ENCODE data around the gene HEATR5A.
"Not testable (repeated sequence)": the region's sequence is repeated elsewhere in the genome, so short reads cannot be mapped to it uniquely, and the experiment has no call there.

HEATR5A gene

GRCh38 chr14:31257244-31257553 lies 163.2 kb downstream of the HEATR5A start:
- DNase-seq (ENCODE audit: low spot score) = no peak

DNA sequence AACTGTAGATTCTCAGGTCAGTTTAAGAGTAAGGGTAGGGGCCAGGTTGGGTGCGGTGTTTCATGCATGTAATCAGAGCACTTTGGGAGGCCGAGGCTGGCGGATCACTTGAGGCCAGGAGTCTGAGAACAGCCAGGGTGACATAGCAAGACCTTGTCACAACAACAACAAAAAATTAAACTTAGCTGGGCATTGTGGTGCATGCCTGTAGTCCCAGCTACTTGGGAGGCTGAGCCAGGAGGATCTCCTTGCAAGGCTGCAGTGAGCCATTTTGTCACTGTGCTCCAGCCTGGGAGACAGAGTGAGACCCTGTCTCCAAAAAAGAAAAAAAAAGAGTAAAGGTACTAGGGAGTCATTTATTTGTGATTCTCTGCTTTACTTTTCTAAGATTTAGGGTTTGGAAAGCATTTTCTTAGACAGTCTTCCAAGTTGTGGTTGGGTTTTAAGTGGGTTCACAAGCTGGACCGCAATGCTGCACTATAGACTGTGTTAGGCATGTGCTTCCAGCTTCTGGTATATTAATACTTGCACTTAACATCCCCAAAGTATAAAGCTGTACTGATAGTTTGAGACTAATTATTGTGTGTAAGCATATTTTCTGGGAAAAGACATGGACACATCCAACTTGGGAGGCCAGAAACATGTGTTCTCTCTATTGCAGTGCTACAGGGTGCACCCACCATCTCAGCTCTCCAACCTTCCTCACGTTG lies 163.7 kb downstream of the HEATR5A start:
- DNase-seq (ENCODE audit: low spot score) = no peak

DNA sequence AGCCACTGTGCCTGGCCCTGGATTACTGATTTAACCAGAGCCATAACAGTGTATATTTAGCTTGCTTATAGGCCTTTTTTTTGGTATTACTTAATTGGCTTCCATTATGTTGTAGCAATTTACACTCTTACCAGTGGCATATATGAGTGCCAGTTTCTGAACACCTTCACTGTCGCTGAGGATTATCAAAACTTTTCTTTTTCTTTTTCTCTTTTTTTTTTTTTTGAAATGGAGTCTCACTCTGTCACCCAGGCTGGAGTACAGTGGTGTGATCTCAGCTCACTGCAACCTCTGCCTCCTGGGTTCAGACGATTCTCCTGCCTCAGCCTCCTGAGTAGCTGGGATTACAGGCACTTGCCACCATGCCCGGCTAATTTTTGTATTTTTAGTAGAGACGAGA lies 164.4 kb downstream of the HEATR5A start:
- not testable (repeated sequence) for DNase-seq (ENCODE audit: low spot score)

GRCh38 chr14:31255286-31255685 lies 165.1 kb downstream of the HEATR5A start:
- DNase-seq (ENCODE audit: low spot score) = no peak

DNA sequence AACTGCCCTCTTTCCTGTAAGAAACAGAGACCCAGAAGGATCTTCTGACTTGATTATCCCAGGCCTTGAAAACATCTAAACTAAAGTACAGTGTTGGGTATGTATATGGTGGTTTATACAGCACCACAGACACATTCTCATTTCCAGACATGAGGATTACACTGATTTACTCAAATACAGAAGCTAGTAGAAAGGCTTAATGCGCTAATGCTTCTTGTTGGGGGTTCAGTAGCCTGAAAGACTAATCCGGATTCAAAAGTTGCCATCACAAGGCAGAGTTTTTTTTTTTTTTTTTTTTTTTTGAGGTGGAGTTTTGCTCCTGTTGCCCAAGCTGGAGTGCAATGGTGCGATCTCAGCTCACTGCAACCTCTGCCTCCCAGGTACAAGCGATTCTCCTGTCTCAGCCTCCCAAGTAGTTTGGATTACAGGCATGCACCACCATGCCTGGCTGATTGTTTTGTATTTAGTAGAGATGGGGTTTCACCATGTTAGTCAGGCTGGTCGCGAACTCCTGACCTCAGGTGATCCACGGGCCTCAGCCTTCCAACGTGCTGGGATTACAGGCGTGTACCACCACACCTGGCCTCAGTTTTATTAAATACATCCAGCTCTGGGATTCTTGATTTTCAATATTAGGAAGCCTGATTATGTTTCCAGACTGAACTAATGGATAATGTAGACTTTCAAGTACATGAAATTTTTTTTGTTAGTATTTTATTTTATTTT lies 166.4 kb downstream of the HEATR5A start:
- DNase-seq (ENCODE audit: low spot score) = no peak

DNA sequence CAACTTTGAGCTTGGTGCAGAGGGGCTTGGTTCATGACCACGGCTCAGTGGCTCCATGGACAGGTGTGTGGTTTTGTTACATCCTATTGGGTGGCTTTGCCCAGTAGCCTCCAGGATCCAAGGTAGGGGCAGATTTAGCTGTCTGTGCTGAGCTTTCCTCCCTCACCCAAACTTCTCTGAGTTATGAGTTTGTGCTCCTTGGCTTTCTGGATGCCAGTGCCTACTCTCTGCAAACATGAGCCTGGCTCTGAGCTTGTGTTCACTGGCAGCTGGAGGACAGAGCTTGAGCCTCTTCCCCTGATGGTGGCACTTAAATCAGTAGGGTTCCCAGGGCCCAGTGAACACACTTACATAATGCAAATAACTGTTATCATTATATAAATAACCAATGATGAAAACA lies 167.5 kb downstream of the HEATR5A start:
- no peak for DNase-seq (ENCODE audit: low spot score)

DNA sequence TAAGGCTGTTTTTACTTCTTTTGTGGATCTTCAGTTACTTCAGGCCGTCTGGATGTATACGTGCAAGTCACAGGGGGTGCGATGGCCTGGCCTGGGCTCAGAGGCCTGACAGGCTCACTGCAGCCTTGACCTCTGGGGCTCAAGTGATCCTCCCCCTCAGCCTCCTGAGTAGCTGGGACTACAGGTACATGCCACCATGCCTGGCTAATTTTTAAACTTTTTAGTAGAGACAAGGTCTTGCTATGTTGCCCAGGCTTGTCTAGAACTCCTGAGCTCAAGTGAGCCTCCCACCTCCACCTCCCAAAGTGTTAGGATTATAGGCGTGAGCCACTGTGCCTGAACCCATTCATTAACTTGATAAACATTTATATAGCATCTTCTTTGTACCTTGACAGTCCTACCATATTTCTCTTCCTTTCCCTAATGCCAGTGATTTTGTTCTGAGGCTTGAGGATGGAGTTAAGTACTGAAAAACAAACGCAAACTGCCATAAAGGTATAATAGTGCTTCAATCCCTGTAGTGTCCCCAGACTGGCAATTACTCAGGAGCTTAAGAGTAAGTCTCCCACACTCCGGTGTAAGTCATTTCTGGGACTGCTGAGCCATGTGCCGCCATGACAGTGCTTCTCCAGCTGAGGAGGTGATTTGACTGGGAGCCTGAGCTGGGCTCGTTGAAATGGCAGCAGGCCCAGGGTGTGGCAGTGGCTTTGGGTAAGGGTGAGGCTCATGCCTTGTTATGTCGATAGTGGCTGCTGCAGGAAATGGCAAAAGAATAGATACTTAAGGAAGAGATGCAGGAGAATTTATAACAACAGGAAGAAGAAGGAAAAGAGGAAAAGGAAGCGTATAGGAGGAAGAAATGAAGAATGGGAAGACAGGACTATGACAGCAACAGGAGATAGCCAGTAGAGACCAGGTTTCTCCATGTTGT lies 169.1 kb downstream of the HEATR5A start:
- no peak for DNase-seq (ENCODE audit: low spot score)

- no peak for DNase-seq (ENCODE audit: low spot score)
These were observed 175.7 kb downstream of the HEATR5A start for GRCh38 chr14:31244626-31245025.

DNA sequence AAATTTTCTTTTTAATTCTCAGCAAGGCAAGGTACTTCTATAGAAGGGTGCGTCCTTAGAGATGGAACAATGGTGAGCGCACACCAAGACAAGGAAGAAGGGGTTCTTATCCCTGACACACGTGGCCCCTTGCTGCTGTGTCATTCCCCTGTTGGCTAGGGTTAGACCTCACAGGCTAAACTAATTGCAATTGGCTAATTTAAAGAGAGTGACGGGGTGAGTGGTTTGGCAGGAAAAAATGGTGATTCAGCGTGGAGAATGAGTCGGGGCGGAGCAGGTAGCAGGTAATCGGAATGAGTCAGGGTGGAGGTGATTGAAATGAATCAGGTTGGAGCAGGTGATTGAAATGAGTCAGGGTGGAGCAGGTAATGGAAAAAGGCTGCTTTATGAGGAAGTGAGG lies 176.5 kb downstream of the HEATR5A start:
- no peak for DNase-seq (ENCODE audit: low spot score)

GRCh38 chr14:31242161-31242940 lies 178.0 kb downstream of the HEATR5A start:
- not testable (repeated sequence) for DNase-seq (ENCODE audit: low spot score)

Measured in iPS-NIHi11 (cell line).